Stimulated activated naive CD4-positive, alpha-beta T cell treated with Interleukin-2 at 50 U/mL for 16 hours (primary cell): ENCODE data around the gene EPHX1.
A peak's percentile ranks its signal among the peaks of the same experiment; 100 is the strongest.
"Not testable (repeated sequence)": the region's sequence is repeated elsewhere in the genome, so short reads cannot be mapped to it uniquely, and the experiment has no call there.

Source experiments
- DNase-seq: peaks from one replicate; lab custom pipeline; 2025; lab: John Stamatoyannopoulos, UW

Gene EPHX1

GRCh38 chr1:225809842-225810578 lies at the start of gene EPHX1:
Gene EPHX1 (plus strand): TSS chr1:225810124. CDS start chr1:225828730, 18,606 bp downstream.
- DNase-seq, result peak; percentile 46

GRCh38 chr1:225760531-225760930 lies 49.4 kb upstream of the EPHX1 start:
- no peak for DNase-seq

GRCh38 chr1:225761395-225761794 lies 48.5 kb upstream of the EPHX1 start:
- not testable (repeated sequence) for DNase-seq

- DNase-seq, result no peak
These were observed 47.9 kb upstream of the EPHX1 start for GRCh38 chr1:225762002-225762441.

- DNase-seq, result no peak
These were observed 47.5 kb upstream of the EPHX1 start for GRCh38 chr1:225762444-225762843.

- no peak for DNase-seq
These were observed 46.0 kb upstream of the EPHX1 start for GRCh38 chr1:225763716-225764548.

- DNase-seq, result no peak
These were observed 43.8 kb upstream of the EPHX1 start for GRCh38 chr1:225765982-225766674.

- no peak for DNase-seq
These were observed 42.8 kb upstream of the EPHX1 start for GRCh38 chr1:225766967-225767633.

- no peak for DNase-seq
These were observed 42.0 kb upstream of the EPHX1 start for GRCh38 chr1:225767634-225768540.

GRCh38 chr1:225768662-225769426 lies 41.1 kb upstream of the EPHX1 start:
- no peak for DNase-seq

GRCh38 chr1:225769687-225770086 lies 40.2 kb upstream of the EPHX1 start:
- DNase-seq, result no peak

GRCh38 chr1:225770561-225771248 lies 39.2 kb upstream of the EPHX1 start:
- no peak for DNase-seq

GRCh38 chr1:225771661-225772322 lies 38.1 kb upstream of the EPHX1 start:
- no peak for DNase-seq

GRCh38 chr1:225772323-225772768 lies 37.6 kb upstream of the EPHX1 start:
- no peak for DNase-seq

GRCh38 chr1:225772848-225773247 lies 37.1 kb upstream of the EPHX1 start:
- DNase-seq, result no peak

GRCh38 chr1:225774281-225775147 lies 35.4 kb upstream of the EPHX1 start:
- DNase-seq, result no peak

- no peak for DNase-seq
These were observed 33.6 kb upstream of the EPHX1 start for GRCh38 chr1:225776294-225776693.

- DNase-seq, result peak; percentile 22
These were observed 32.8 kb upstream of the EPHX1 start for GRCh38 chr1:225777058-225777582.
